ENCODE results near the gene GAB1.

Gene GAB1

GRCh38 chr4:143514169-143514495, 177.5 kb downstream of the GAB1 start:
- Histone ChIP-seq H4K20me1 (peaks cover 57% of the 10 kb centered on the region), H3K27ac (peak overlapping the region; percentile 94)
- TF ChIP-seq Cebpa-rat (IDR thresholded peaks at IDR 0.05), result no peak

GRCh38 chr4:143514497-143514896, 177.8 kb downstream of the GAB1 start:
- Histone ChIP-seq H3K36me3 (peaks cover 23% of the 10 kb centered on the region), H3K9me3 (no peaks in the 10 kb centered on the region), H3K4me2 (peak overlapping the region; percentile 96), H3K27me3 (no peaks in the 10 kb centered on the region), H3K4me1 (peaks cover 33% of the 10 kb centered on the region), H4K20me1 (peaks cover 60% of the 10 kb centered on the region), H3K27ac (peak overlapping the region; percentile 94), H3K9ac (peak overlapping the region; percentile 94), H3K4me3 (peak overlapping the region; percentile 97)
- no peak for TF ChIP-seq Cebpa-rat (IDR thresholded peaks at IDR 0.05)

More at GRCh38 chr4:143514169-143514495, 177.5 kb downstream of the GAB1 start:
- Histone ChIP-seq H3K9me3 (no peaks in the 10 kb centered on the region), H3K4me3 (peak overlapping the region; percentile 97), H3K27me3 (no peaks in the 10 kb centered on the region), H3K4me1 (peaks cover 33% of the 10 kb centered on the region), H3K9ac (peak overlapping the region; percentile 94), H3K36me3 (peaks cover 19% of the 10 kb centered on the region), H3K4me2 (peak overlapping the region; percentile 96)

DNA sequence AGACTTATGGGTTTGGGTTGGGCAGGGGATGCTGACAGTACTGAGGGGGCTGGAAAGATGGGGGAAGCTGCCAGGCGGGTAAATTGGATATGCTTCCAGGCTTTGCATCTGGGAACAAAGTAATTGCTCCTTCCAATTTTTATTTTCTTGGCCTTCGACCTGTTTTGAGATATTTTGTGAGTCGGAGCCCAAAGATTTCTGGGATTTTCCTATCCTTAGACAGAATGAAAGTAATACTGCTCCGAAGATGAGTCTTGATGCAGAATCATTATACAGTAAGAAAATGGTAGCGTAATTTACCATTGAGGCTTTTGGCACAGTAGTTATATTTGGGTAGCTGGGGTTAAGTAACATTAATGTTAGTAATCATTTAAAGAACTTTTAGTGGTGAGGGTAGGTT, 178.2 kb downstream of the GAB1 start:
- Histone ChIP-seq H3K4me2 (peak overlapping the region; percentile 96), H4K20me1 (peaks cover 64% of the 10 kb centered on the region), H3K27ac (peak overlapping the region; percentile 94), H3K4me3 (peak overlapping the region; percentile 97), H3K27me3 (no peaks in the 10 kb centered on the region), H3K4me1 (peaks cover 33% of the 10 kb centered on the region), H3K9ac (peak overlapping the region; percentile 94), H3K9me3 (no peaks in the 10 kb centered on the region), H3K36me3 (peaks cover 27% of the 10 kb centered on the region)
- TF ChIP-seq Cebpa-rat (IDR thresholded peaks at IDR 0.05), result no peak

DNA sequence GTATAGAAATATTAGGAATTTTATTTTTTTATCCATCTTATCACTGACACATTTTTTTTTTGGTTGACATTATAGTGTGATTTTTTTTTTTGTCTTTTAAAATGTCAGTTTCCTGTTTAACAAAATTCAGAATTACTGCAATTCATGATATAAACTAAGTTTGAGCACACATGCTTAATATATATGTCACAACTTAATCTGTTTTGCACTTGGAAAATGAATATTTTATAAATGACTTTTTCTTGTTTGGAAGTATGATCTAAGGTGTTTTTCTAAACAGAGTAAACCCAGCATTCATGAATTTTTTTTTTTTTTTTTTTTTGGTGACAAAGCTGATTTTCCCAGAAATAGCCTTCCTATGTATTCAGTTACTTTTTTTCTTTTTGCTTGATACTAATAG, 179.2 kb downstream of the GAB1 start:
- Histone ChIP-seq H3K9me3 (no peaks in the 10 kb centered on the region), H3K4me2 (peak overlapping the region; percentile 96), H3K36me3 (peaks cover 37% of the 10 kb centered on the region), H3K27me3 (no peaks in the 10 kb centered on the region), H3K4me3 (peak overlapping the region; percentile 97), H4K20me1 (peaks cover 74% of the 10 kb centered on the region), H3K27ac (no peak overlapping the region), H3K4me1 (peaks cover 33% of the 10 kb centered on the region), H3K9ac (peak overlapping the region; percentile 94)
- TF ChIP-seq Cebpa-rat (IDR thresholded peaks at IDR 0.05), result no peak

DNA sequence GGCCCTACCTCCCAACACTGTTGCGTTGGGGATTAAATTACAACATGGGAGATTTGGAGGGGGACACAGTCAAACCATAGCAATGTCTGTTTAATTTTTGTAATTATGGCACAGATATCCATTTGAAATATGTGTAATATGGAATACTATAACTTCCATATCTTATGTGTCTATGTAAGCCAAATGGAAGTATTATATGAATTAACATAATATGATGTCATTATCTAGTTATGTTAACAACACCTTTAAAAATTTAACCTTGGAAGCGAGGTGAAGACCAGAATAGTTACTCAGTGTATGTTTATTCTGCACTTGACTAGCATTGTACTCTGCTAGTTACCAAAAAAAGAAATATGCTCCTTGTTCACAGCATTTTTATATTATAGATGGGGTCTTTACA, 181.1 kb downstream of the GAB1 start:
- H3K4me1 ChIP-seq, result peaks cover 30% of the 10 kb centered on the region
- no peak overlapping the region for H3K27ac ChIP-seq
- no peak overlapping the region for H3K9ac ChIP-seq
- H3K36me3 ChIP-seq, result peaks cover 56% of the 10 kb centered on the region
- H4K20me1 ChIP-seq, result peaks cover 93% of the 10 kb centered on the region
- H3K4me3 ChIP-seq, result no peak overlapping the region
- H3K9me3 ChIP-seq, result no peaks in the 10 kb centered on the region
- no peaks in the 10 kb centered on the region for H3K27me3 ChIP-seq
- H3K4me2 ChIP-seq, result no peak overlapping the region
- no peak for TF ChIP-seq Cebpa-rat (IDR thresholded peaks at IDR 0.05)

All from BLaER1 (cell line).